H1 (cell line): ENCODE data around the gene FASTK. TPM values are rescaled to one million over a fixed set of nuclear protein-coding genes. Genes with fewer than 3 reads are reported as not detected.
A peak's percentile ranks its signal among the peaks of the same experiment; 100 is the strongest.

Source experiments
- CTCF ChIA-PET: fragments of 300-600 bp; sonication (Branson Sonifier 250); formaldehyde crosslinking; loops from one replicate; lab custom pipeline; 2021; ENCODE audit not compliant: partially characterized antibody; lab: Charles Lee
- POLR2A ChIA-PET: fragments of 300-600 bp; sonication (Branson Sonifier 250); formaldehyde crosslinking; loops from one replicate; lab custom pipeline; 2021; ENCODE audit warnings: inconsistent platforms; ENCODE audit not compliant: partially characterized antibody; lab: Charles Lee
- DNase-seq, 2 experiments: peaks; one replicate each; pipeline versions ENCODE4 v3.0.0 to v3.0.0-alpha.2; 2010 to 2022; ENCODE audit warnings: low spot score in 2 of 2, low read depth in 1 of 2, mixed read lengths in 1 of 2
- FAIRE-seq: peaks from 2 replicates; lab custom pipeline; 2011; peaks lifted over from hg19 to GRCh38; lab: Jason Lieb, UNC
- H2AFZ ChIP-seq: 2 replicates; pipeline ENCODE4 v1.8.1; 2012; ENCODE audit warnings: low read length, inconsistent platforms
- H2AK5ac ChIP-seq: 2 replicates; pipeline ENCODE4 v1.6.1; 2013; ENCODE audit warnings: low read depth, low read length
- H2BK120ac ChIP-seq: replicated peaks from 2 replicates; pipeline ENCODE3; 2013; ENCODE audit warnings: low read depth, low read length, inconsistent platforms
- H2BK12ac ChIP-seq: 2 replicates; pipeline ENCODE4 v1.6.1; 2013; ENCODE audit warnings: low read depth, low read length
- H2BK15ac ChIP-seq: 2 replicates; pipeline ENCODE4 v1.6.1; 2013; ENCODE audit warnings: low read length
- H2BK20ac ChIP-seq: 2 replicates; pipeline ENCODE4 v1.6.1; 2013; ENCODE audit warnings: low read length
- H2BK5ac ChIP-seq: 2 replicates; pipeline ENCODE4 v1.6.1; 2013; ENCODE audit warnings: low read depth, low read length
- H3K14ac ChIP-seq: 2 replicates; pipeline ENCODE4 v1.6.1; 2013; ENCODE audit warnings: inconsistent platforms; ENCODE audit not compliant: insufficient read length
- H3K18ac ChIP-seq: 2 replicates; pipeline ENCODE4 v1.6.1; 2013; ENCODE audit warnings: low read length; ENCODE audit errors: extremely low read depth
- H3K23ac ChIP-seq: 2 replicates; pipeline ENCODE4 v1.6.1; 2013; ENCODE audit warnings: inconsistent platforms; ENCODE audit not compliant: insufficient read length
- H3K23me2 ChIP-seq: 2 replicates; pipeline ENCODE4 v1.6.1; 2013; ENCODE audit warnings: low read depth, low read length
- H3K27ac ChIP-seq: 2 replicates; pipeline ENCODE4 v1.6.1; 2011; ENCODE audit warnings: low read depth, low read length, inconsistent platforms
- H3K27me3 ChIP-seq, 4 experiments: replicated peaks in 1 of 4; 1 replicate in 1 of 4; 2 replicates in 3 of 4; pipeline versions ENCODE4 v1.6.1 to v1.8.1; 2011 to 2013; ENCODE audit warnings: low read length in 3 of 4, mild to moderate bottlenecking in 3 of 4, inconsistent platforms in 2 of 4, mixed read lengths in 2 of 4, moderate library complexity in 1 of 4; ENCODE audit not compliant: control insufficient read depth in 3 of 4, insufficient read depth in 3 of 4; ENCODE audit errors: extremely low read depth in 1 of 4
- H3K36me3 ChIP-seq, 4 experiments: 2 replicates each; pipeline versions ENCODE4 v1.6.1 to v1.8.1; 2011 to 2013; ENCODE audit warnings: mild to moderate bottlenecking in 4 of 4, low read length in 3 of 4, moderate library complexity in 2 of 4, control low read depth in 1 of 4, inconsistent platforms in 1 of 4; ENCODE audit not compliant: insufficient read depth in 4 of 4, control insufficient read depth in 2 of 4
- H3K4ac ChIP-seq: replicated peaks from 2 replicates; pipeline ENCODE3; 2013; ENCODE audit warnings: low read length, low read depth, mixed read lengths, inconsistent platforms; ENCODE audit not compliant: insufficient read length
- H3K4me1 ChIP-seq, 4 experiments: replicated peaks in 1 of 4; 1 replicate in 1 of 4; 2 replicates in 3 of 4; pipeline versions ENCODE4 v1.6.1 to v1.8.1; 2011 to 2013; ENCODE audit warnings: low read length in 3 of 4, inconsistent platforms in 2 of 4, mixed read lengths in 1 of 4; ENCODE audit not compliant: insufficient read depth in 4 of 4, control insufficient read depth in 3 of 4
- H3K4me2 ChIP-seq, 2 experiments: 2 replicates each; pipeline versions ENCODE4 v1.6.1 to v1.8.1; 2011 to 2013; ENCODE audit warnings: low read depth in 2 of 2, low read length in 2 of 2, control low read depth in 1 of 2, inconsistent platforms in 1 of 2, mild to moderate bottlenecking in 1 of 2; ENCODE audit not compliant: insufficient read depth in 1 of 2
- H3K4me3 ChIP-seq, 4 experiments: fragments of 200-600, 300-600 bp in 1 of 4; sonication (generic), shearing (Covaris generic), sonication (Bioruptor Twin) in 1 of 4; 2 replicates each; pipeline versions ENCODE4 v1.5.1 to v1.8.1; 2011 to 2016; ENCODE audit warnings: low read length in 4 of 4, low read depth in 3 of 4, control low read depth in 2 of 4, inconsistent platforms in 2 of 4, mild to moderate bottlenecking in 2 of 4, mixed read lengths in 1 of 4, moderate library complexity in 1 of 4; ENCODE audit not compliant: insufficient read depth in 2 of 4; ENCODE audit errors: extremely low read depth in 1 of 4
- H3K56ac ChIP-seq: replicated peaks from 2 replicates; pipeline ENCODE3; 2013; ENCODE audit warnings: low read depth, mild to moderate bottlenecking, mixed read lengths, low read length, inconsistent platforms; ENCODE audit not compliant: insufficient read length
- H3K79me1 ChIP-seq: 2 replicates; pipeline ENCODE4 v1.6.1; 2013; ENCODE audit warnings: low read depth, low read length, control low read depth
- H3K79me2 ChIP-seq, 2 experiments: 2 replicates each; pipeline versions ENCODE4 v1.6.1 to v1.8.1; 2012 to 2013; ENCODE audit warnings: low read length in 2 of 2, mild to moderate bottlenecking in 2 of 2, inconsistent platforms in 1 of 2; ENCODE audit not compliant: insufficient read depth in 2 of 2, control insufficient read depth in 1 of 2
- H3K9ac ChIP-seq, 4 experiments: replicated peaks in 1 of 4; 1 replicate in 1 of 4; 2 replicates in 3 of 4; pipeline versions ENCODE4 v1.6.1 to v1.8.1; 2011 to 2013; ENCODE audit warnings: low read depth in 3 of 4, low read length in 3 of 4, control low read depth in 2 of 4, mild to moderate bottlenecking in 2 of 4, moderate library complexity in 2 of 4, inconsistent platforms in 1 of 4; ENCODE audit errors: extremely low read depth in 1 of 4
- H3K9me3 ChIP-seq, 2 experiments: 2 replicates each; pipeline versions ENCODE4 v1.6.1 to v1.8.1; 2012 to 2013; ENCODE audit warnings: mild to moderate bottlenecking in 2 of 2, moderate library complexity in 2 of 2, control low read depth in 1 of 2, inconsistent platforms in 1 of 2, low read depth in 1 of 2, low read length in 1 of 2, mixed read lengths in 1 of 2; ENCODE audit not compliant: insufficient read depth in 2 of 2
- H4K20me1 ChIP-seq, 2 experiments: replicated peaks in 1 of 2; 2 replicates each; pipeline versions ENCODE3 to v1.8.1; 2011 to 2013; ENCODE audit warnings: inconsistent platforms in 2 of 2, low read length in 2 of 2, mild to moderate bottlenecking in 1 of 2; ENCODE audit not compliant: insufficient read depth in 2 of 2, control insufficient read depth in 1 of 2
- H4K5ac ChIP-seq: 2 replicates; pipeline ENCODE4 v1.6.1; 2013; ENCODE audit warnings: low read length, low read depth, mixed read lengths, inconsistent platforms; ENCODE audit not compliant: insufficient read length
- H4K8ac ChIP-seq: 2 replicates; pipeline ENCODE4 v1.8.0; 2013; ENCODE audit warnings: mild to moderate bottlenecking, moderate library complexity, low read length, inconsistent platforms; ENCODE audit not compliant: insufficient read depth; ENCODE audit errors: extremely low read depth
- H4K91ac ChIP-seq: replicated peaks from 2 replicates; pipeline ENCODE3; 2013; ENCODE audit warnings: low read length, mixed read lengths, inconsistent platforms; ENCODE audit not compliant: insufficient read length
- KDM4A ChIP-seq: IDR thresholded peaks from one replicate; pipeline ENCODE4 v1.7.1; 2012; ENCODE audit warnings: low read depth, mild to moderate bottlenecking, moderate library complexity, low read length, inconsistent platforms; ENCODE audit not compliant: severe bottlenecking
- POLR2A ChIP-seq, 2 experiments: IDR thresholded peaks; 1 replicate in 1 of 2; 2 replicates in 1 of 2; pipeline ENCODE4 v1.6.1; 2011; ENCODE audit warnings: low read depth in 2 of 2, low read length in 2 of 2, mild to moderate bottlenecking in 2 of 2; ENCODE audit errors: control extremely low read depth in 1 of 2
- YY1 ChIP-seq: IDR thresholded peaks from 2 replicates; pipeline ENCODE4 v1.6.1; 2011; ENCODE audit warnings: low read depth, mild to moderate bottlenecking, low read length
- WGBS, 2 experiments: shearing (Covaris generic) in 1 of 2; methylation state at CpG; one replicate each; pipeline versions ENCODE4 v1.1.6 to v1.1.7; 2013 to 2015; ENCODE audit warnings: low lambda C conversion rate in 2 of 2, mixed read lengths in 2 of 2, inconsistent platforms in 1 of 2, low coverage in 1 of 2, missing lambda C conversion rate in 1 of 2; ENCODE audit not compliant: insufficient replicate concordance in 2 of 2, insufficient coverage in 1 of 2, insufficient read length in 1 of 2; ENCODE audit errors: extremely low coverage in 1 of 2, missing lambda C conversion rate in 1 of 2; 5-methylcytosine and 5-hydroxymethylcytosine counted together
- polyA plus RNA-seq, 7 experiments: library from polyadenylated mRNA; depleted of rRNA in 3 of 7; stranded (reverse) in 5 of 7; unstranded in 2 of 7; fragments of >200 nt in 5 of 7; fragments of 200-250 nt in 2 of 7; gene quantifications; 1 replicate in 5 of 7; 2 replicates in 1 of 7; 4 replicates in 1 of 7; pipeline versions ENCODE4 v1.2.1 to v1.2.3, GENCODE V29; 2011 to 2013; ENCODE audit warnings: missing spikeins in 2 of 7, mixed read lengths in 2 of 7
- total RNA-seq: library from RNA; stranded (reverse); fragmentation: NEBNext Ultra II Directional; extraction: Animal tissue kit (Norgen Biotek cat#: 25700); gene quantifications from 2 replicates; pipeline ENCODE4 v1.2.1, GENCODE V29; 2021

The FASTK gene
- total and polyA plus RNA-seq, 2 of the 8 experiments (the other 6 are each of a cell fraction or from before 2014, with no cell fraction given) = 39.4 to 84.0 TPM

DNA sequence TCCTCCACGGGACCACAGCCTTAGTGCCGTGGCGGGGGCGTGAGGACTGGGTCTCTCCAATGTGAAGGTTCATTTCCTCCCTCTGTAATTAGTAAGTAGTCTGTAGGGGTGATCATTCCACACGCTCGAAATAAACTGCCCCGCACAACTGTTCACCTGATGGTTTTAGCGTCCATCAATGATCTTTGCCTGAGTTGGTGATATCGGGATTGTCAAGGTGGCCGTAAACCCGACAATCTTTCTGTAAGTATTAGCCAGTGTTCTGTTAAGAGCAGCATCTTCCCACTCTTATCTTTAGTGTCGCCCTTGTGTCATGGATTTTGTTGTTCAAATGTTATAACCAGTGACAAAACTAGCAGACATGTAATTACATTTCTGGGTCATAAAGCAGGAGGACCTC is 23.4 kb upstream of the FASTK start:
- Histone ChIP-seq H4K20me1 (peaks cover 9 to 32% of the 10 kb centered on the region in 2 experiments), H2AK5ac (peak overlapping the region; percentile 17; the same call in 1 of the 2 replicates), H2BK12ac (peak overlapping the region; percentile 69; the same call in 1 of the 2 replicates), H3K4me2 (peak overlapping the region; percentile 58 to 88), H3K4me1 (peaks cover 2 to 31% (median 16%) of the 10 kb centered on the region in 4 experiments), H3K4me3 (peak overlapping the region in 1 of 4 experiments; percentile 38; a peak in 2 of 8 replicates), H2BK20ac (peak overlapping the region; percentile 73; the same call in 1 of the 2 replicates), H4K5ac (no peak overlapping the region), H2BK120ac (no peak overlapping the region), H3K79me2 (peaks cover 0 to 32% of the 10 kb centered on the region in 2 experiments; a peak in 1 of 4 replicates), H3K9ac (no peak overlapping the region; a peak in 1 of 7 replicates), H2AFZ (no peak overlapping the region), H3K14ac (no peak overlapping the region), H4K8ac (no peak overlapping the region), H3K27ac (no peak overlapping the region), H2BK15ac (no peak overlapping the region), H3K23me2 (no peaks in the 10 kb centered on the region; the same call in 1 of the 2 replicates), H3K56ac (no peak overlapping the region), H3K18ac (no peak overlapping the region; the same call in 1 of the 2 replicates), H3K36me3 (no peaks in the 10 kb centered on the region), H3K79me1 (peaks cover 12% of the 10 kb centered on the region), H3K23ac (no peak overlapping the region), H4K91ac (peak overlapping the region; percentile 32), H3K4ac (no peak overlapping the region), H3K9me3 (no peaks in the 10 kb centered on the region), H2BK5ac (peak overlapping the region; percentile 89; the same call in 1 of the 2 replicates), H3K27me3 (no peaks in the 10 kb centered on the region)
- TF ChIP-seq KDM4A = no peak
- TF ChIP-seq POLR2A (IDR thresholded peaks at IDR 0.05; ENCODE audit: control extremely low read depth in 1 of 2, low read depth in 2 of 2, low read length in 2 of 2) = no peak
- no peak for TF ChIP-seq YY1
- ChIA-PET POLR2A (interaction anchor here (0.7 to 1.2 kb wide), 5 partner anchors 9 to 41 kb away, joined by 3 to 5 read pairs (median 4); partner anchors contain the start of gene TMUB1), CTCF (interaction anchor here (0.7 to 22.4 kb wide), 6 partner anchors 8 to 722 kb away, joined by 3 to 448 read pairs (median 6); partner anchors contain the start of genes AGAP3 and TMUB1)
- DNase-seq = no peak
- FAIRE-seq = no peak
- 70% methylated on average over 12 of the region's 12 CpGs; no CpG with 5 or more reads in 1 of the 2 experiments for WGBS, 2 experiments
